Right ventricle myocardium inferior (tissue), 1 donor: Measurements from ENCODE around the gene XIAP. TPM values are rescaled to one million over a fixed set of nuclear protein-coding genes. Genes with fewer than 3 reads are reported as not detected.
"Not testable (repeated sequence)": the region's sequence is repeated elsewhere in the genome, so short reads cannot be mapped to it uniquely, and the experiment has no call there.

Experiments used
- ATAC-seq: fragments of 200-7000 bp; cut with Tn5 transposase; one replicate; pipeline ENCODE4 v1.9.1; 2020; ENCODE audit warnings: mild to moderate bottlenecking, moderate library complexity
- DNase-seq: peaks from one replicate; pipeline ENCODE4 v3.0.0; 2021; ENCODE audit errors: missing footprints
- intact Hi-C: fragments of 100-400 bp; cut with DNase I; formaldehyde crosslinking; loops from one replicate; pipeline ENCODE4 v1.11.0; 2022
- long read RNA-seq: library from polyadenylated mRNA; unstranded; transcript quantifications from one replicate; pipeline ENCODE4 v2.0.0, GENCODE V29; 2021
- total RNA-seq: library from RNA; stranded (reverse); fragmentation: NEBNext Ultra II Directional; extraction: Animal tissue kit (Norgen Biotek cat#: 25700); gene quantifications from one replicate; pipeline ENCODE4 v1.2.1, GENCODE V29; 2021
- donor health status: DM: no; HTN: yes; CAD: no; lungs with severe emphysema.

The XIAP gene
- 21.4 TPM for total RNA-seq
- long read RNA-seq, full-length matches to known transcripts, result 1 of 1 reads
- long read RNA-seq, partial matches to known transcripts, result 0 of 1 reads
- long read RNA-seq, other reads (novel, unspliced or antisense), result 0 of 1 reads

GRCh38 chrX:123859846-123860838 lies at the start of gene XIAP:
Gene XIAP (plus strand): TSS chrX:123860053. CDS start chrX:123885663, 25,610 bp downstream.
- DNase-seq (peak; percentile 91), ATAC-seq (peak; percentile 98)
- intact Hi-C loops, result loop anchor here (5.0 kb wide), 1 partner anchor 102 kb away; the partner anchor contains the start of gene STAG2

DNA sequence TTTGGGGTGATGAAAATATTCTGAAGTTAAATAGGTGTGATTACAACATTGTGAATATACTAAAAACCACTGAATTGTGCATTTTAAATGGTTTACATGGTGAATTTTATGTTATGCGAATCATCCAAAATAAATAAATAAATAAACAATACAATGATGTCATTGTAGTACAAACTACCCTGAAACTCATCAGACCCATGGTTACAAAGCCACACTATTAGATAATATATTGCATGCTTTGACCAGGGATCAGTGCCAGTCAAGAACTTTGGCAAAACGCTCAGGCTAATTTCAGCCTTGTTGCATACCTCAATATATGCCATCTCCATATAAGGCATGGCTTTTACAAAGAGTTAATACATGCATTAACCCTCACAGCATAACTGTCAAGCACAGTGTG lies 45.5 kb upstream of the XIAP start:
- ATAC-seq, result no peak

GRCh38 chrX:123814934-123815394 lies 44.9 kb upstream of the XIAP start:
- ATAC-seq, DNase-seq, intact Hi-C loops: not testable (repeated sequence)

More for the DNA sequence above, 45.5 kb upstream of the XIAP start:
- intact Hi-C loops, result no loop called here
- DNase-seq, result no peak

- DNase-seq, result no peak
- no peak for ATAC-seq
- intact Hi-C loops, result no loop called here
Observed at GRCh38 chrX:123817288-123817894, 42.5 kb upstream of the XIAP start.

DNA sequence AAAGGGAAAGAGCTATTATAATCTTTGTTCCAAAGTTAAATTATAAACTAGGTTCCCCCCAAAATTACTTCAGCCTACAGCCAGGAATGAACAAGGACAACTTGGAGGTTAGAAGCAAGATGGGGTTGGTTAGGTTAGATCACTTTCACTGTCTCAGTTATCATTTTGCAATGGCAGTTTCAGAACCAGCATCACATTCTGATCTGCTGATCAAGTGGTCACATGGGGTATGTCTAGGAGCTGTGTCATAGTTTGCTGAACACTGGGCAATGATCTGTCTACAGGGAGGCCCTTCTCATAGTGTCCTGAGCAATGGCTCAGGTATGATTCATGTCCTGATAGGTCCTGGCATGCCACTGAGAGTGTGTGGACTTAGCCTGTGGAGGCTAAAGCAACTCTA lies 41.6 kb upstream of the XIAP start:
- DNase-seq, result no peak
- intact Hi-C loops, result no loop called here
- no peak for ATAC-seq

DNA sequence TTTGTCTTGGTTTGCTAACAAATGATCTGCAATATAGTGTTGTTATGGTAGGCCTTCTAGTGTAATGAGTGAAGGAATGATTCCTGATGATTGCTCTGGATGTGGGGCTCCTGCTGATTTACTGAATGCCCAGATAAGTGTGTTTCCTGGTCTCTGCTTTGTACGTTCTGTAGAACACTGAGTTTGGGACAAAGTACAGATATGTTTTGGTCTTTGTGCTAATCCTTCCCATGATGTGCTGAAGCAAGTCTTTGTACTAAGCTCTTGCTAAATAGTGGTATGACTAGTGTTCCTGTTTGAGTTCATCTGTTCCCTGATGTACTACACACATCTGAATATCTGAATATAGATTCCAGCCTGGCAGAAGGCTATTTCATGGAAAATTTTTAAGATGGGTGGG lies 36.9 kb upstream of the XIAP start:
- no peak for ATAC-seq
- intact Hi-C loops, result no loop called here
- DNase-seq, result no peak

GRCh38 chrX:123830309-123830708 lies 29.5 kb upstream of the XIAP start:
- intact Hi-C loops, result no loop called here
- ATAC-seq, result no peak
- DNase-seq, result no peak

GRCh38 chrX:123833387-123833786 lies 26.5 kb upstream of the XIAP start:
- ATAC-seq (peak; percentile 65), DNase-seq (no peak)
- intact Hi-C loops, result no loop called here

GRCh38 chrX:123834116-123834515 lies 25.7 kb upstream of the XIAP start:
- intact Hi-C loops, result no loop called here
- DNase-seq (no peak), ATAC-seq (no peak)

DNA sequence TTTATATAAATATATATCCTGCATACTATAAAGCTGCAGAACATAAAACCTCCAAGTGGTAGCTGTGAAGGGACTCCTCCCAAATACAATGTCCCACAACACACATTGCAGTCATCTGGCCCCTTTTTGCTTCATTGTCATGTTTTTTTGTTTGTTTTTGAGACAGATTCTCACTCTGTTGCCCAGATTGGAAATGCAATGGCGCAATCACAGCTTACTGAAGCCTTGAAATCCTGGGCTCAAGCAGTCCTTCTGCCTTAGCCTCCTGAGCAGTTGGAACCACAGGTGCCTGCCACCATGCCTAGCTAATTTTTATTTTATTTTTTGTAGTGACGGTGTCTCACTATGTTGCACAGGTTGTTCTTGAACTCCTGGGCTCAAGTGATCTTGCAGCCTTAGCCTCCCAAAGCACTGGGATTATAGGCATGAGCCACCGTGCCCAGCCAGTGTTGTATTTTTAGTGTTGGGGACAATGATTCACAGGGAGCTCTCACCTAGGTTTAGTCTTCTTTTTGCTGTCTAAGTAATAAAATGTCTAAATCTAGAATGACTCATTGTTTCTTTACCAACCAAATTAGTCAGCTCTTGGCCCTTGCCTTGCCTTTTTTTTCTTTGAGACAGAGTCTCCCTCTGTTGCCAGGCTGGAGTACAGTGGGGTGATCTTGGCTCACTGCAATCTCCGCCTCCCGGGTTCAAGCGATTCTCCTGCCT lies 24.0 kb upstream of the XIAP start:
- ATAC-seq (no peak), DNase-seq (no peak)
- intact Hi-C loops, result no loop called here

DNA sequence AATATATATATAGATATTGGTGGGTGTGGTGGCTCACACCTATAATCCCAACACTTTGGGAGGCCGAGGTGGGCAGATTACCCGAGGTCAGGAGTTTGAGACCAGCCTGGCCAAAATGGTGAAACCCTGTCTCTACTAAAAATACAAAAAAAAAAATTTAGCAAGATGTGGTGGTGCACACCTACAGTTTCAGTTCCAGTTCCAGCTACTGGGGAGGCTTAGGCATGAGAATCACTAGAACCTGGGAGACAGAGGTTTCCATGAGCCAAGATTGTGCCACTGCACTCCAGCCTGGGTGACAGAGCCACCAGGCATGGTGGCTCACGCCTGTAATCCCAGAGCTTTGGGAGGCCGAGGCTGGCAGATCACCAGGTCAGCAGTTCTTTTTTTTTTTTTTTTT lies 14.7 kb upstream of the XIAP start:
- ATAC-seq, DNase-seq, intact Hi-C loops: not testable (repeated sequence)

DNA sequence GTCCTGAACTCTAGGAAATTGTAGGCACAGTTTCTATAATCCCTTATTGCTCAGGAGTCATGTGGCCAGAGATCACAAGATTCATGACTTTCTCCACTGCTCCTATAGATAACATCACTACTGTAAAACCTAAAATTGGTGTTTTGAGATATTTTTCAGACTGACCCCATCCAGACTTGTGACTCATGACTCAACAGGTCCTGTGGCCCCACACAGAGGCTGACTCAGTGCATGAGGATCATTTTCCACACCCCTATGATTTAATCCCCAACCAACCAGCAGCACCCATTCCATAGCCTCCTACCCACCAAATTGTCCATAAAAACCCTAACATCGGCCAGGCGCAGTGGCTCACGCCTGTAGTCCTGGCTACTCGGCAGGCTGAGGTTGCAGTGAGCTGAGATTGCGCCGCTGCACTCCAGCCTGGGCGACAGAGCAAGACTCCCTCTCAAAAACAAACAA lies 13.2 kb upstream of the XIAP start:
- no peak for DNase-seq
- intact Hi-C loops, result no loop called here
- no peak for ATAC-seq

GRCh38 chrX:123847056-123847455 lies 12.8 kb upstream of the XIAP start:
- intact Hi-C loops, result no loop called here
- no peak for ATAC-seq

GRCh38 chrX:123849096-123849495 lies 10.8 kb upstream of the XIAP start:
- ATAC-seq (no peak), DNase-seq (no peak)
- intact Hi-C loops, result no loop called here

More at GRCh38 chrX:123847056-123847455, 12.8 kb upstream of the XIAP start:
- no peak for DNase-seq

DNA sequence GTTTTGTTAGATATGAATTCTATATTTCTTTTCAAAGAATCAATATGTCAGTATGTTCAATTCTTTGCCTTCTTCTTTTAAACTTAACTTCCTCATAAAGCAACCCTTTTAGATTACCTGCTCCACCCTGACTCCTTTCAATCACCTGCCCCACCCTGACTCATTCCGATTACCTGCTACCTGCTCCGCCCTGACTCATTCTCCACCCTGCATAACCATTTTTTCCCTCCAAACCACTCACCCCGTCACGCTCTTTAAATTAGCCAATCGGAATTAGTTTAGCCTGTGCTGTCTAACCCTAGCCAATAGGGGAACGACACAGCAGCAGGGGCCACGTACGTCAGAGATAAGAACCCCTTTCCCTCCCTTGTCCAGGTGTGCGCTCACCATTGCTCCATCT lies 9.9 kb upstream of the XIAP start:
- DNase-seq, ATAC-seq, intact Hi-C loops: not testable (repeated sequence)

DNA sequence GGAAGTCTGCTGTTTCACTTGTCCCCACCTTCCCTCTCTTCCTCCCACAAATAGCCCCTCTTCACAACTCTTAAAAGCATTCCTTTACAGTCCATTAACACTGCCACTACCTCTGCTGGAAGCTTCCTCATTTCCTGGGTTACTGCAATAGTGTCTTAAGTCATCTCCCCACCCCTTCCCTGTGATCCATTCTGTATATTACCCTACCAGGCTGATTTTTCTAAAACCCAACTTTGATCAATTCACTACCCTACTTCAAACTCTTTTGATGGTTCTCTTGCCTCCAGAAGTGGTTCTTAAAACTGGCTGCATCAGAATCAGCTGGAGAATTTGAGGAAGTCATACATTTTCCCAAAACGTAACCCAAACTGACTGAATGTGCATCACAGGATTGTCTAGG lies 8.8 kb upstream of the XIAP start:
- no peak for DNase-seq
- no peak for ATAC-seq
- intact Hi-C loops, result no loop called here

GRCh38 chrX:123854329-123854728 lies 5.5 kb upstream of the XIAP start:
- intact Hi-C loops, result no loop called here
- ATAC-seq (no peak), DNase-seq (no peak)

DNA sequence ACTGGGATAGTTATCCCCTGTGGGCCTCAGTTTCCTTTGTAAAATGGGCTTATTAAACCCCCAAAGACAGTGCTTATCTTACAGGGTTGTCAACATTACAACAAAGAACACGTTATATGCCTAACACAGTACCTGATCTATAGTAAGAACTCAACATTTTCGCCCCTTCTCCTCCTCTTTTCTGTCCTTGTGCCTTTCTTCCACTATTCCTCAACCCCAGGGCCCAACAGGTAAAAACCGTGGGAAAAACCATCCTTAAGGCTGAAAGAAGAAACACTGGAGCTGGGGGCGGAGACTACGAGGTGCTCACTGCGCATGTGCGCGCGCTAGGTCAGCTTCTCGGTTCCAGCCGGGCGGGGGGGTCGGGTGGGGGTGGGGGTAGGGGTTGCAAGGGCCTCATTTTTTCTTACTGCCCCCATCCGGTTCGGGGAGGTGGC lies 426 bp upstream of the XIAP start:
- no peak for DNase-seq
- intact Hi-C loops, result no loop called here
- ATAC-seq, result peak; percentile 76

GRCh38 chrX:123860983-123861382 lies 1.1 kb downstream of the XIAP start:
- intact Hi-C loops, result loop anchor here (5.0 kb wide), 1 partner anchor 101 kb away; the partner anchor contains the start of gene STAG2
- ATAC-seq (no peak), DNase-seq (no peak)
